ENCODE data around the gene HAUS2.

HAUS2 gene

DNA sequence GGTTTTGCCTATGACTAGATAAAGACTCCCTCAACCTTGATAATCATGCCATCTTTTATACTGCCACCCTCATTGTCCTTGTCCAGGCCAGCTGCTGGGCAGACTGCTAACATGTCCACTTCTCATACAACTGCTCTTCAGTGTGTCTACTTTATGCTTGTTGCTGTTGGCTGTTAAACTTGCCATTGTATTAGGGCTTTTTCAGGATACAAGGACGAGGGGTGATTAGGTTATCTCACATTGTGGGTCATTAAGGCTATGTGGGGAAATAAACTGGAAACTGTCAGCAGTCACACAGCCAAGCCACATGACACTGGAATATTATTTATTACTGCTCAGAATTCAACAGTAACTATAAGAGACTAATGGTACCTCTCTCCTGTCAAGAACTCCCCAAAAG lies 62.9 kb downstream of the HAUS2 start:
- DNase-seq: no peak

DNA sequence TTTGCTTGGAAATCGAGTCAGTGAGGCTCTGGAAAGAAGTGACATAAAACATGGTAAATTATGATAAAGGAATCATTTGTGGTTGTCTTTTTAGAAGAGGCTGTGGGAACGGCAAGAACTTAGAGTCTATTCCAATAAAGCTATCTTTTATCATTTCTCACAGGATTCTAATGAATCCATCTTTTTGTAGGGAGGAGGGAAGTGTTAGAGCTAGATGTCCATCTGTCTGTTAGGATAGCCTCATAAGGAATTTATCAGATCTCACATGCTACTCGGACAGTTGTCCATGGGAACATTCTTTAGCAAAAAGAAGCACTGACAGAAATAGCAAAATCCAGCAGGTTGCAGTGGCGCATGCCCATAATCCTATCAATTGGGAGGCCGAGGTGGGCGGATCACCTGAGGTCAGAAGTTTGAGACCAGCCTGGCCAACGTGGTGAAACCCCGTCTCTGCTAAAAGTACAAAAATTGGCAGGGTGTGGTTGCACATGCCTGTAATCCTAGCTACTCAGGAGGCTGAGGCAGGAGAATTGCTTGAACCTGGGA lies 63.8 kb downstream of the HAUS2 start:
- no peak for DNase-seq

DNA sequence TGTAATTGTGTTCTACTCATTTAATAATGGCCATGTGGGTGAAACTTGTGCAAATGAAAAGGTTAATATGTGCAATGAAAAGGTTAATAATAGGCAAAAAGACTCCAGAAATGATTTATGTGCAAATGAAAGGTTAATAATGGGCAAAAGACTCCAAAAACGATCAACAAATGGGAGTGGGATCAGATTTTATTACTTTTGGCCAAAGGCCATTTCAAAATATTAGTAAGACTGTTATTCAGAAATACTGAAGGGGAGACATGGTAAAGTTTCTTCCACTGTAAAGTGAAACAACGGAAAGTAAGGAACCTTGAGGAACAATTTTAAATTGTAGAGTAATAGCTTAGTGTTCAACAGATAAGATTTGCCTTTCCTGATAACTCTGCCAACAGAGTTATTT lies 67.5 kb downstream of the HAUS2 start:
- no peak for DNase-seq
